Liver (tissue), 9 donors: ENCODE data around the gene PPP2R2C. TPM values are rescaled to one million over a fixed set of nuclear protein-coding genes. Genes with fewer than 3 reads are reported as not detected.

Source experiments
- DNase-seq: peaks from one replicate; pipeline ENCODE4 v3.0.0-alpha.2; 2017; ENCODE audit warnings: low spot score
- H3K27ac ChIP-seq, 2 donors: one replicate each; pipeline ENCODE4 v1.7.0; 2013; ENCODE audit warnings: inconsistent platforms in 2 of 2, low read length in 2 of 2, control low read depth in 1 of 2, low read depth in 1 of 2, mild to moderate bottlenecking in 1 of 2
- H3K27me3 ChIP-seq, 4 donors: one replicate each; pipeline versions ENCODE4 v1.6.1 to v1.7.0; 2013; ENCODE audit warnings: low read length in 3 of 4, inconsistent platforms in 1 of 4, mild to moderate bottlenecking in 1 of 4, moderate library complexity in 1 of 4; ENCODE audit not compliant: control insufficient read depth in 4 of 4, insufficient read depth in 4 of 4
- H3K36me3 ChIP-seq, 4 donors: one replicate each; pipeline versions ENCODE4 v1.6.1 to v1.7.0; 2013; ENCODE audit warnings: low read length in 3 of 4, mild to moderate bottlenecking in 3 of 4, low read depth in 1 of 4, moderate library complexity in 1 of 4; ENCODE audit not compliant: control insufficient read depth in 4 of 4, insufficient read depth in 3 of 4
- H3K4me1 ChIP-seq, 4 donors: one replicate each; pipeline versions ENCODE4 v1.6.1 to v1.7.0; 2013; ENCODE audit warnings: low read length in 3 of 4, mild to moderate bottlenecking in 3 of 4, moderate library complexity in 1 of 4; ENCODE audit not compliant: control insufficient read depth in 4 of 4, insufficient read depth in 4 of 4
- H3K4me3 ChIP-seq, 3 donors: one replicate each; pipeline versions ENCODE4 v1.6.1 to v1.7.0; 2013; ENCODE audit warnings: low read length in 3 of 3, control low read depth in 1 of 3, low read depth in 1 of 3, mild to moderate bottlenecking in 1 of 3
- H3K9ac ChIP-seq, 2 donors: one replicate each; pipeline ENCODE4 v1.7.0; 2013; ENCODE audit warnings: low read length in 2 of 2, mild to moderate bottlenecking in 2 of 2, moderate library complexity in 2 of 2, control low read depth in 1 of 2, low read depth in 1 of 2
- H3K9me3 ChIP-seq, 4 donors: one replicate each; pipeline versions ENCODE4 v1.6.1 to v1.7.0; 2013; ENCODE audit warnings: low read length in 3 of 4; ENCODE audit not compliant: control insufficient read depth in 4 of 4
- FOXA2 ChIP-seq: IDR thresholded peaks from 2 replicates; pipeline ENCODE4 v1.6.1; 2016; ENCODE audit warnings: antibody characterized with exemption
- GABPA ChIP-seq, 2 donors: IDR thresholded peaks in 1 of 2; conservative IDR thresholded peaks in 1 of 2; 2 replicates each; pipeline ENCODE4 v1.6.1; 2016; ENCODE audit warnings: antibody characterized with exemption in 2 of 2, mild to moderate bottlenecking in 1 of 2, moderate library complexity in 1 of 2
- HNF4A ChIP-seq, 2 donors: conservative IDR thresholded peaks; 2 replicates each; pipeline ENCODE4 v1.6.1; 2016; ENCODE audit warnings: antibody characterized with exemption in 2 of 2, mild to moderate bottlenecking in 2 of 2
- HNF4G ChIP-seq: IDR thresholded peaks from 2 replicates; pipeline ENCODE4 v1.6.1; 2016; ENCODE audit warnings: antibody characterized with exemption
- JUND ChIP-seq, 2 donors: IDR thresholded peaks; 2 replicates each; pipeline ENCODE4 v1.6.1; 2016; ENCODE audit warnings: antibody characterized with exemption in 2 of 2
- NR2F2 ChIP-seq: IDR thresholded peaks from 2 replicates; pipeline ENCODE4 v1.6.1; 2016; ENCODE audit warnings: antibody characterized with exemption
- RXRA ChIP-seq, 2 donors: IDR thresholded peaks; 2 replicates each; pipeline ENCODE4 v1.6.1; 2017 to 2018; ENCODE audit warnings: antibody characterized with exemption in 2 of 2, mild to moderate bottlenecking in 1 of 2
- SP1 ChIP-seq: IDR thresholded peaks from 2 replicates; pipeline ENCODE4 v1.6.1; 2018; ENCODE audit warnings: antibody characterized with exemption, mild to moderate bottlenecking
- TAF1 ChIP-seq: conservative IDR thresholded peaks from 2 replicates; pipeline ENCODE4 v1.6.1; 2016; ENCODE audit warnings: antibody characterized with exemption, mild to moderate bottlenecking
- YY1 ChIP-seq: IDR thresholded peaks from 2 replicates; pipeline ENCODE4 v1.6.1; 2016; ENCODE audit warnings: antibody characterized with exemption, mild to moderate bottlenecking
- WGBS: extraction: QIAGEN DNeasy Blood & Tissue Kit; methylation state at CpG from one replicate; pipeline ENCODE4 v1.1.7; 2013; 5-methylcytosine and 5-hydroxymethylcytosine counted together
- polyA plus RNA-seq, 2 donors: library from polyadenylated mRNA; stranded (reverse) in 1 of 2; unstranded in 1 of 2; fragments of 200-250 nt in 1 of 2; fragments of >200 nt in 1 of 2; fragmentation: Nextera tagmentation in 1 of 2; extraction: Ambion mirVana in 1 of 2; gene quantifications; one replicate each; pipeline versions ENCODE4 v1.2.1 to v1.2.3, GENCODE V29; 2013 to 2015
- total RNA-seq, 2 donors: library from RNA; depleted of rRNA; stranded (reverse); fragments of >200 nt; gene quantifications; one replicate each; pipeline ENCODE4 v1.2.3, GENCODE V29; 2014
- TF ChIP-seq, protein P1 (sequence below): IDR thresholded peaks from 2 replicates; pipeline ENCODE4 v1.6.1; 2016; ENCODE audit warnings: antibody characterized with exemption, mild to moderate bottlenecking
- TF ChIP-seq, protein P2 (sequence below): IDR thresholded peaks from 2 replicates; pipeline ENCODE4 v1.6.1; 2016; ENCODE audit warnings: antibody characterized with exemption
- TF ChIP-seq, protein P3 (sequence below): fragments of 150-350 bp; IDR thresholded peaks from 2 replicates; pipeline ENCODE4 v1.5.1; 2017; ENCODE audit warnings: improper control_type of control experiment, low read depth, low read length; ENCODE audit not compliant: missing input control
- TF ChIP-seq, protein P4 (sequence below): IDR thresholded peaks from 2 replicates; pipeline ENCODE4 v1.6.1; 2016; ENCODE audit warnings: antibody characterized with exemption
- TF ChIP-seq, protein P5 (sequence below): IDR thresholded peaks from 2 replicates; pipeline ENCODE4 v1.6.1; 2016; ENCODE audit warnings: antibody characterized with exemption
- donor health status: healthy.
- donor health status: healthy.
- donor health status: healthy.
- donor health status: healthy.
- donor health status: healthy.

PPP2R2C gene
- total and polyA plus RNA-seq, 4 donors = under 0.01 to 0.01 TPM; not detected in 2

DNA sequence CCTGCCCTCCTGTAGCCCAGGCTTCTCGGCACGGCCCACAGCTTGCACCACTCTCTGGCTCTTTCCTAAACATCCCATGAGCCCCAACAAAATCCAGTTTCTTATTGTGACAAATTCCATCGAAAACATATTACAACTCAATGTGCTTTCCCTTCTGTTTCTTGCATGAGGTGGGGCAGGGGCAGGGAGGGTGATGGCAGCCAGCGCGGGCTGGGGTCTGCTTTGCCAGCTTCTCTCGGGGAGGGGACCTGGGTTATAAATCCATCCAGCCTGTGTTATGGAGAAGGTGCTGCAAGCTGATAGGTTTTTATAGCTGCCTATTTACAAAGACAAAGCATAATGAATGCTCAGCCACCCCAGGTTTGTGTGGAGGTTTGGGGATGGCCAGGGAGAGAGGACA lies 21.1 kb downstream of the PPP2R2C start:
- Histone ChIP-seq H3K4me3 (no peak overlapping the region), H3K36me3 (no peaks in the 10 kb centered on the region), H3K9me3 (no peaks in the 10 kb centered on the region), H3K27me3 (peaks cover 0 to 8% (median 1%) of the 10 kb centered on the region in 4 donors), H3K27ac (no peak overlapping the region), H3K4me1 (no peaks in the 10 kb centered on the region), H3K9ac (no peak overlapping the region)
- DNase-seq = no peak
- 62% methylated on average over 6 of the region's 6 CpGs for WGBS
- TF ChIP-seq FOXA2 (no peak), JUND (IDR thresholded peaks at IDR 0.05) (no peak), HNF4A (conservative IDR thresholded peaks at IDR 0.05) (no peak), NR2F2 (no peak), YY1 (no peak), GABPA (IDR thresholded peaks at IDR 0.05 in 1 of 2, conservative IDR thresholded peaks at IDR 0.05 in 1 of 2) (no peak), HNF4G (no peak)
- TF ChIP-seq, protein P1, sequence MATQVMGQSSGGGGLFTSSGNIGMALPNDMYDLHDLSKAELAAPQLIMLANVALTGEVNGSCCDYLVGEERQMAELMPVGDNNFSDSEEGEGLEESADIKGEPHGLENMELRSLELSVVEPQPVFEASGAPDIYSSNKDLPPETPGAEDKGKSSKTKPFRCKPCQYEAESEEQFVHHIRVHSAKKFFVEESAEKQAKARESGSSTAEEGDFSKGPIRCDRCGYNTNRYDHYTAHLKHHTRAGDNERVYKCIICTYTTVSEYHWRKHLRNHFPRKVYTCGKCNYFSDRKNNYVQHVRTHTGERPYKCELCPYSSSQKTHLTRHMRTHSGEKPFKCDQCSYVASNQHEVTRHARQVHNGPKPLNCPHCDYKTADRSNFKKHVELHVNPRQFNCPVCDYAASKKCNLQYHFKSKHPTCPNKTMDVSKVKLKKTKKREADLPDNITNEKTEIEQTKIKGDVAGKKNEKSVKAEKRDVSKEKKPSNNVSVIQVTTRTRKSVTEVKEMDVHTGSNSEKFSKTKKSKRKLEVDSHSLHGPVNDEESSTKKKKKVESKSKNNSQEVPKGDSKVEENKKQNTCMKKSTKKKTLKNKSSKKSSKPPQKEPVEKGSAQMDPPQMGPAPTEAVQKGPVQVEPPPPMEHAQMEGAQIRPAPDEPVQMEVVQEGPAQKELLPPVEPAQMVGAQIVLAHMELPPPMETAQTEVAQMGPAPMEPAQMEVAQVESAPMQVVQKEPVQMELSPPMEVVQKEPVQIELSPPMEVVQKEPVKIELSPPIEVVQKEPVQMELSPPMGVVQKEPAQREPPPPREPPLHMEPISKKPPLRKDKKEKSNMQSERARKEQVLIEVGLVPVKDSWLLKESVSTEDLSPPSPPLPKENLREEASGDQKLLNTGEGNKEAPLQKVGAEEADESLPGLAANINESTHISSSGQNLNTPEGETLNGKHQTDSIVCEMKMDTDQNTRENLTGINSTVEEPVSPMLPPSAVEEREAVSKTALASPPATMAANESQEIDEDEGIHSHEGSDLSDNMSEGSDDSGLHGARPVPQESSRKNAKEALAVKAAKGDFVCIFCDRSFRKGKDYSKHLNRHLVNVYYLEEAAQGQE = no peak
- TF ChIP-seq, protein P2, sequence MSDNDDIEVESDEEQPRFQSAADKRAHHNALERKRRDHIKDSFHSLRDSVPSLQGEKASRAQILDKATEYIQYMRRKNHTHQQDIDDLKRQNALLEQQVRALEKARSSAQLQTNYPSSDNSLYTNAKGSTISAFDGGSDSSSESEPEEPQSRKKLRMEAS = no peak
- TF ChIP-seq, protein P3, sequence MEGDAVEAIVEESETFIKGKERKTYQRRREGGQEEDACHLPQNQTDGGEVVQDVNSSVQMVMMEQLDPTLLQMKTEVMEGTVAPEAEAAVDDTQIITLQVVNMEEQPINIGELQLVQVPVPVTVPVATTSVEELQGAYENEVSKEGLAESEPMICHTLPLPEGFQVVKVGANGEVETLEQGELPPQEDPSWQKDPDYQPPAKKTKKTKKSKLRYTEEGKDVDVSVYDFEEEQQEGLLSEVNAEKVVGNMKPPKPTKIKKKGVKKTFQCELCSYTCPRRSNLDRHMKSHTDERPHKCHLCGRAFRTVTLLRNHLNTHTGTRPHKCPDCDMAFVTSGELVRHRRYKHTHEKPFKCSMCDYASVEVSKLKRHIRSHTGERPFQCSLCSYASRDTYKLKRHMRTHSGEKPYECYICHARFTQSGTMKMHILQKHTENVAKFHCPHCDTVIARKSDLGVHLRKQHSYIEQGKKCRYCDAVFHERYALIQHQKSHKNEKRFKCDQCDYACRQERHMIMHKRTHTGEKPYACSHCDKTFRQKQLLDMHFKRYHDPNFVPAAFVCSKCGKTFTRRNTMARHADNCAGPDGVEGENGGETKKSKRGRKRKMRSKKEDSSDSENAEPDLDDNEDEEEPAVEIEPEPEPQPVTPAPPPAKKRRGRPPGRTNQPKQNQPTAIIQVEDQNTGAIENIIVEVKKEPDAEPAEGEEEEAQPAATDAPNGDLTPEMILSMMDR = no peak
- TF ChIP-seq, protein P4, sequence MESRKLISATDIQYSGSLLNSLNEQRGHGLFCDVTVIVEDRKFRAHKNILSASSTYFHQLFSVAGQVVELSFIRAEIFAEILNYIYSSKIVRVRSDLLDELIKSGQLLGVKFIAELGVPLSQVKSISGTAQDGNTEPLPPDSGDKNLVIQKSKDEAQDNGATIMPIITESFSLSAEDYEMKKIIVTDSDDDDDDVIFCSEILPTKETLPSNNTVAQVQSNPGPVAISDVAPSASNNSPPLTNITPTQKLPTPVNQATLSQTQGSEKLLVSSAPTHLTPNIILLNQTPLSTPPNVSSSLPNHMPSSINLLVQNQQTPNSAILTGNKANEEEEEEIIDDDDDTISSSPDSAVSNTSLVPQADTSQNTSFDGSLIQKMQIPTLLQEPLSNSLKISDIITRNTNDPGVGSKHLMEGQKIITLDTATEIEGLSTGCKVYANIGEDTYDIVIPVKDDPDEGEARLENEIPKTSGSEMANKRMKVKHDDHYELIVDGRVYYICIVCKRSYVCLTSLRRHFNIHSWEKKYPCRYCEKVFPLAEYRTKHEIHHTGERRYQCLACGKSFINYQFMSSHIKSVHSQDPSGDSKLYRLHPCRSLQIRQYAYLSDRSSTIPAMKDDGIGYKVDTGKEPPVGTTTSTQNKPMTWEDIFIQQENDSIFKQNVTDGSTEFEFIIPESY = no peak

DNA sequence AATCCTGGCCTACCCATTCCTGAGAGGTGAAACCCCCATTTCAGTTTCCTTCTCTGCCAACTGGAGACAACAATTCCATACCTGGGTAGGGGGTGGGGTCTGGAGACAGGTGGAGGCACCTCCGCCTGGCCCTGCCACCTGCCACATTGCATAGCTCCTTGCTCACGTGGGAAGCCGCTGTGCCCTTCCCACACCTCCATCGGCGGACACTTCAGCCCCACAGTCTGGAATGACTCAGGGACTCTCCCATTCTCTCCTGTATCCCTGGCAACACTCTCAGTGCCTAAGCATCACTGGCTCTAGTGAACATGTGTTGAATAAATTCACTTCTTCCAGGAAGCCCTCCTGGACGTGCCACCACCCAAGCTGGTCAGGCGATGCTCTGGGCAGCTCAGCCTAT lies 21.7 kb downstream of the PPP2R2C start:
- DNase-seq = no peak
- H3K27me3 ChIP-seq = peaks cover 0 to 8% (median 1%) of the 10 kb centered on the region in 4 donors
- TF ChIP-seq FOXA2 = no peak
- TF ChIP-seq, protein P3 = no peak
- no peak for TF ChIP-seq HNF4G
- TF ChIP-seq, protein P2 = no peak
- no peak for TF ChIP-seq RXRA (IDR thresholded peaks at IDR 0.05)
- no peak for TF ChIP-seq SP1
- TF ChIP-seq, protein P1 = no peak
- no peak for TF ChIP-seq YY1
- TF ChIP-seq, protein P5, sequence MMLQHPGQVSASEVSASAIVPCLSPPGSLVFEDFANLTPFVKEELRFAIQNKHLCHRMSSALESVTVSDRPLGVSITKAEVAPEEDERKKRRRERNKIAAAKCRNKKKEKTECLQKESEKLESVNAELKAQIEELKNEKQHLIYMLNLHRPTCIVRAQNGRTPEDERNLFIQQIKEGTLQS = no peak
- no peak for TF ChIP-seq TAF1

More for the DNA sequence above, 21.7 kb downstream of the PPP2R2C start:
- H3K27ac ChIP-seq = no peak overlapping the region
- no peaks in the 10 kb centered on the region for H3K4me1 ChIP-seq
- 90% methylated on average over 7 of the region's 7 CpGs for WGBS
- no peaks in the 10 kb centered on the region for H3K36me3 ChIP-seq
- H3K9ac ChIP-seq = no peak overlapping the region
- no peaks in the 10 kb centered on the region for H3K9me3 ChIP-seq
- no peak overlapping the region for H3K4me3 ChIP-seq
